ENCODE data around the gene COLGALT1. TPM values are rescaled to one million over a fixed set of nuclear protein-coding genes. Genes with fewer than 3 reads are reported as not detected.

COLGALT1 gene
- total RNA-seq, 1 donor from 2014 or later: 104 TPM

GRCh38 chr19:17541184-17541759 is 14.2 kb upstream of the COLGALT1 start:
- Histone ChIP-seq H3K9me3 (no peaks in the 10 kb centered on the region), H3K4me3 (no peak overlapping the region), H3K36me3 (no peaks in the 10 kb centered on the region), H3K27me3 (no peaks in the 10 kb centered on the region), H3K4me1 (peaks cover 13% of the 10 kb centered on the region), H3K27ac (no peak overlapping the region)
- no peak for TF ChIP-seq CTCF (IDR thresholded peaks at IDR 0.05)
- intact Hi-C loops (cut with DNase I): no loop called here
- ATAC-seq: no peak
- no peak for DNase-seq

GRCh38 chr19:17542042-17542441 is 13.4 kb upstream of the COLGALT1 start:
- Histone ChIP-seq H3K27me3 (no peaks in the 10 kb centered on the region), H3K9me3 (no peaks in the 10 kb centered on the region), H3K27ac (no peak overlapping the region), H3K36me3 (no peaks in the 10 kb centered on the region), H3K4me1 (peaks cover 13% of the 10 kb centered on the region), H3K4me3 (no peak overlapping the region)
- intact Hi-C loops (cut with DNase I): no loop called here
- ATAC-seq (no peak), DNase-seq (no peak)
- TF ChIP-seq CTCF (IDR thresholded peaks at IDR 0.05): no peak

- H3K27me3 ChIP-seq: no peaks in the 10 kb centered on the region
- no peak overlapping the region for H3K4me3 ChIP-seq
- H3K9me3 ChIP-seq: no peaks in the 10 kb centered on the region
- TF ChIP-seq CTCF (IDR thresholded peaks at IDR 0.05): no peak
- no peaks in the 10 kb centered on the region for H3K36me3 ChIP-seq
- H3K27ac ChIP-seq: no peak overlapping the region
- peaks cover 13% of the 10 kb centered on the region for H3K4me1 ChIP-seq
- no peak for DNase-seq
- ATAC-seq: no peak
- intact Hi-C loops (cut with DNase I): no loop called here
Observed at GRCh38 chr19:17542793-17543582, 12.5 kb upstream of the COLGALT1 start.

GRCh38 chr19:17543986-17544385 is 11.5 kb upstream of the COLGALT1 start:
- Histone ChIP-seq H3K27ac (no peak overlapping the region), H3K4me1 (peaks cover 6% of the 10 kb centered on the region), H3K4me3 (no peak overlapping the region), H3K27me3 (no peaks in the 10 kb centered on the region), H3K36me3 (no peaks in the 10 kb centered on the region), H3K9me3 (no peaks in the 10 kb centered on the region)
- intact Hi-C loops (cut with DNase I): no loop called here
- DNase-seq: no peak
- ATAC-seq: no peak
- TF ChIP-seq CTCF (IDR thresholded peaks at IDR 0.05): no peak

- Histone ChIP-seq H3K9me3 (no peaks in the 10 kb centered on the region), H3K27me3 (no peaks in the 10 kb centered on the region), H3K4me1 (peaks cover 1% of the 10 kb centered on the region), H3K27ac (no peak overlapping the region), H3K4me3 (no peak overlapping the region), H3K36me3 (no peaks in the 10 kb centered on the region)
- intact Hi-C loops (cut with DNase I): no loop called here
- ATAC-seq: no peak
- TF ChIP-seq CTCF (IDR thresholded peaks at IDR 0.05): no peak
- no peak for DNase-seq
Observed at GRCh38 chr19:17544418-17544817, 11.0 kb upstream of the COLGALT1 start.

Measured in upper lobe of right lung (tissue), 1 donor.